Measurements from ENCODE around the gene PTCRA. TPM values are rescaled to one million over a fixed set of nuclear protein-coding genes. Genes with fewer than 3 reads are reported as not detected.
"Not testable (repeated sequence)": the region's sequence is repeated elsewhere in the genome, so short reads cannot be mapped to it uniquely, and the experiment has no call there.

PTCRA gene
- total RNA-seq, 1 donor, result not detected

DNA sequence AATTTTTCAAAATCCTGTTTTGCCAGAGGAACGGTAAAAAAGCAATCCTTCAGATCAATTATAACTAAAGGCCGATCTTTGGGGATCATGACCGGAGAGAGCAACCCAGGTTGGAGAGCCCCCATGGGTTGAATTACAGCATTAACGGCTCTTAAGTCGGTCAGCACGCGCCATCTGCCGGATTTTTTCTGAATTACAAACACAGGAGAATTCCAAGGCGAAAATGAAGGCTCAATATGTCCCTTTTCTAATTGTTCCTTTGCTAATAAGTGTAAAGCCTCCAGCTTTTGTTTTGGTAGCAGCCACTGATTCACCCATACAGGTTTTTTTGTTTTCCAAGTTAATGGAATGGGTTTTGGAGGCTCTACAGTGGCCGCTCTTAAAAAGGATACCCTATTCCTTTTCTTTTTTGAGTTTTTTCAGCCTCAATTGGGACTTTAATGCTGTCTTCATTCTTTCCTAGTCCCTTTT lies 16.9 kb upstream of the PTCRA start:
- H3K4me3 ChIP-seq (ENCODE audit: low read depth, low read length), result no peak overlapping the region
- TF ChIP-seq, protein P1, sequence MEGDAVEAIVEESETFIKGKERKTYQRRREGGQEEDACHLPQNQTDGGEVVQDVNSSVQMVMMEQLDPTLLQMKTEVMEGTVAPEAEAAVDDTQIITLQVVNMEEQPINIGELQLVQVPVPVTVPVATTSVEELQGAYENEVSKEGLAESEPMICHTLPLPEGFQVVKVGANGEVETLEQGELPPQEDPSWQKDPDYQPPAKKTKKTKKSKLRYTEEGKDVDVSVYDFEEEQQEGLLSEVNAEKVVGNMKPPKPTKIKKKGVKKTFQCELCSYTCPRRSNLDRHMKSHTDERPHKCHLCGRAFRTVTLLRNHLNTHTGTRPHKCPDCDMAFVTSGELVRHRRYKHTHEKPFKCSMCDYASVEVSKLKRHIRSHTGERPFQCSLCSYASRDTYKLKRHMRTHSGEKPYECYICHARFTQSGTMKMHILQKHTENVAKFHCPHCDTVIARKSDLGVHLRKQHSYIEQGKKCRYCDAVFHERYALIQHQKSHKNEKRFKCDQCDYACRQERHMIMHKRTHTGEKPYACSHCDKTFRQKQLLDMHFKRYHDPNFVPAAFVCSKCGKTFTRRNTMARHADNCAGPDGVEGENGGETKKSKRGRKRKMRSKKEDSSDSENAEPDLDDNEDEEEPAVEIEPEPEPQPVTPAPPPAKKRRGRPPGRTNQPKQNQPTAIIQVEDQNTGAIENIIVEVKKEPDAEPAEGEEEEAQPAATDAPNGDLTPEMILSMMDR (IDR thresholded peaks at IDR 0.05; ENCODE audit: insufficient read depth, low read length), result peak; percentile 61
- peak; percentile 78 for DNase-seq (ENCODE audit: low read depth)

DNA sequence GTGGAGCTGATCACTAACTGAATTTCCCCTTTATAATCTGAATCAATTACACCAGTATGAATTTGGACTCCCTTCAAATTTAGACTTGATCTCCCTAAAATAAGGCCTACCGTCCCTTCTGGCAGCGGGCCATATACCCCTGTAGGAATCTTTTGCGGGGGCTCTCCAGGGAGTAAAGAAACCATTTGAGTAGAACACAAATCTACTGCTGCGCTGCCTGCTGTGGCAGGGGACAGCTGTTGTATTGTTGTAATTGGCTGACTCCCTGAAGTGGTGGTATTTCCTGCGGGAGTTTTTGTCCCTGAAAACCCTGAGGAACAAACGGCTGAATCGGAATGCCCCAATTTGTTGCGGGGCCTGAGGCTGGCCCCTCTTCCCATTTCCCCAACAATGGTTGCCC lies 16.0 kb upstream of the PTCRA start:
- H3K4me3 ChIP-seq (ENCODE audit: low read depth, low read length), result no peak overlapping the region
- no peak for DNase-seq (ENCODE audit: low read depth)
- TF ChIP-seq, protein P1 (IDR thresholded peaks at IDR 0.05; ENCODE audit: insufficient read depth, low read length), result no peak

DNA sequence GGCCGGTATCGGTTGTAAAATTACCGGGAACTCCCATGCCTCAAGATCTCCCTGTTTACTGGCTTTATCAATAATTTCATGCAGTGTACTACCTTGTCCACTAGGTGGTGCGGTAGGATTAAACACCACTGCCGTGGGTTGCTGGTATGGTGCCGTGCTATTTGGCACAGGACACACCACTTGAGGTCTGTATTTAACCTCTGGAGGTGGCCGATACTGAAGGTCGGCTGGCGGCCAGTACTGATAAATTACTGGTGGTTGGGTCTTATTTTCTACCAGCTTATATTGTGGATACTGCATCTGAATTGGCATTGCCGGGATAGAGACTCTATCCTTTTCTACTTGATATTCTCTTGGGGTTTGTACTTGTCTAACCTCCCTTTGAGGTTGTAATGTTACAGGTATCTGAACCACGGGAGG lies 14.3 kb upstream of the PTCRA start:
- TF ChIP-seq, protein P1 (IDR thresholded peaks at IDR 0.05; ENCODE audit: insufficient read depth, low read length), result peak; percentile 72
- H3K4me3 ChIP-seq (ENCODE audit: low read depth, low read length), result no peak overlapping the region
- DNase-seq (ENCODE audit: low read depth), result peak; percentile 91

DNA sequence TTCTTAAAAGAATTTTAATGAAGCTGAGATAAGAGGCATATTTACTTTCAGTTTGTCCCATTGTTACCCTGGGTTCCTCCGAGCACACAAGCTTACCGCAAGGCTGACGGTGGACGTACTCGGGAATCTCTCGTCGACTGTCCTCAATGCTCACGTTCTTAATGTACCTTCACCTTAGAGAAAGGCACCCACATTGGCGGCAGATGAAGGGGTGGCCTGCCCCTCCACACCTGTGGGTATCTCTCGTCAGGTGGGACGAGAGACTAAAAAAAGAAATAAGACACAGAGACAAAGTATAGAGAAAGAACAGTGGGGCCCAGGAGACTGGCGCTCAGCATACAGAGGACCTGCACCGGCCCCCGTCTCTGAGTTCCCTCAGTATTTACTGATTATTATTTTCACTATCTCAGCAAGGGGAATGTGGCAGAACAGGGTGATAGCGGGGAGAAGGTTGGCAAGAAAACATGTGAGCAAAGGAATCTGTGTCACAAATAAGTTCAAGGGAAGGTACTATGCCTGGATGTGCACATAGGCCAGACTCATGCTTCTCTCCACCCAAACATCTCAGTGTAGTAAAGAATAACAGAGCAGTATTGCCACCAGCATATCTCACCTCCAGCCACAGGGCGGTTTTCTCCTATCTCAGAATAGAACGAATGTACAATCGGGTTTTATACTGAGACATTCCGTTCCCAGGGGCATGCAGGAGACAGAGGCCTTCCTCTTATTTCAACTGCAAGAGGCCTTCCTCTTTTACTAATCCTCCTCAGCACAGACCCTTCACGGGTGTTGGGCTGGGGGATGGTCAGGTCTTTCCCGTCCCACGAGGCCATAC lies 13.2 kb upstream of the PTCRA start:
- not testable (repeated sequence) for H3K4me3 ChIP-seq (ENCODE audit: low read depth, low read length); DNase-seq (ENCODE audit: low read depth)

DNA sequence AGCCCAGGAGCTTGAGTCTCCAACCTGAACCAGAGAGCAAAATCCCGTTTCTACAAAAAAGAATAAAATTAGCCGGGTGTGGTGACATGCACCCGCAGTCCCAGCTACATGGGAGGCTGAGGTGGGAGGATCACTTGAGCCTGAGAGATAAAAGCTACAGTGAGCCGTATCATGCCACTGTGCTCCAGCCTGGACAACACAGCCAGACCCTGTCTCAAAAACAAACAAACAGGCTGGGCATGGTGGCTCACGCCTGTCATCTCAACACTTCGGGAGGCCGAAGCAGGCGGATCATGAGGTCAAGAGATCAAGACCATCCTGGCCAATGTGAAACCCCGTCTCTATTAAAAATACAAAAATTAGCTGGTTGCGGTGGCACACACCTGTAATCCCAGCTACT lies 11.4 kb upstream of the PTCRA start:
- TF ChIP-seq, protein P1 (IDR thresholded peaks at IDR 0.05; ENCODE audit: insufficient read depth, low read length), result no peak
- no peak overlapping the region for H3K4me3 ChIP-seq (ENCODE audit: low read depth, low read length)
- DNase-seq (ENCODE audit: low read depth), result no peak

DNA sequence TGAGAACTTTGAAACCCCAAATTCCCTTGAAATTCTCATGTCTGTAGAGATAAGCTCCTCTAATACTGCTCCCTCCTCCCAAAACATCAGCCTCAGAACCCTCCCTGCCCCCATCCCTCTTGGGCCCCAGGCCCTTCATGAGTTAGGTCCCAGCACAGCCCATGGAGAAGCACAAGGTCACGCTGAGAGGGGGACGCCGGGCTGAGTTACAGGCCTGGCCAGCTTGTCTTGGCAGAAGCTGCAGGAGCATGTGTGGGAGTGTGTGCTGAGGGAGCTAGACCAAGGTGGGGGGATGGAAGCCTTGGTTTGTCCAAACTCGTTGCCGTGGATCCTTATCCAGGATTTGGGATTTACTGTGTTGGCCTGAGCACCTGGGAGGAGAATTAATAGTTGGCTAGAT lies 8.5 kb upstream of the PTCRA start:
- TF ChIP-seq, protein P1 (IDR thresholded peaks at IDR 0.05; ENCODE audit: insufficient read depth, low read length), result no peak
- DNase-seq (ENCODE audit: low read depth), result peak; percentile 25
- H3K4me3 ChIP-seq (ENCODE audit: low read depth, low read length), result no peak overlapping the region

DNA sequence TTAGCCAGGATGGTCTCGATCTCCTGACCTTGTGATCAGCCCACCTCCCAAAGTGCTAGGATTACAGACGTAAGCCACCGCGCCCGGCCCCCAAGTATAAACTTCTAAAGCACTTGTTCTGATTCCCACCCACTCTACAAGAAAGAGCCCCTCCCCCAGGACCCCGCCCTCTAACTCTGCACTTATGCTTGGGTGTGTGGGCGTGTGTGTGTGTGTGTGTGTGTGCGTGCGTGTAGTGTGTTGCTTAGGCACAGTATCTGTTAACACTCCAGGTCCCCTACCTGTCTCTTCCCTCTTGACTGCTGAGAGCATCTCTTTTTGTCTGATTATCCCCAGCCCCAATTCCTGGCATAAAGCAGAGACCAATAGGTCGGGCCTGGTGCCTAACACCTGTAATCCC lies 6.0 kb upstream of the PTCRA start:
- TF ChIP-seq, protein P1 (IDR thresholded peaks at IDR 0.05; ENCODE audit: insufficient read depth, low read length), result no peak
- DNase-seq (ENCODE audit: low read depth), result no peak
- no peak overlapping the region for H3K4me3 ChIP-seq (ENCODE audit: low read depth, low read length)

Measured in fibroblast of the aortic adventitia (primary cell).